HCT116 (cell line): Measurements from ENCODE around the gene SRCAP. TPM values are rescaled to one million over a fixed set of nuclear protein-coding genes. Genes with fewer than 3 reads are reported as not detected.

Experiments used
- ATAC-seq: fragments of 200-7000 bp; cut with Tn5 transposase; 2 replicates; pipeline ENCODE4 v1.9.1; 2020; ENCODE audit warnings: mild to moderate bottlenecking, moderate library complexity
- BruUV-seq: library from RNA; stranded (reverse); fragments of 400-500 nt; replicated peaks from 2 replicates; lab custom pipeline; 2021; lab: Mats Ljungman, UMichigan
- CTCF ChIA-PET: fragments of 300-600 bp; sonication (Branson Sonifier 250); formaldehyde crosslinking; loops from one replicate; lab custom pipeline; 2021; ENCODE audit warnings: antibody characterized with exemption; lab: Charles Lee
- POLR2A ChIA-PET: fragments of 300-600, 350-600 bp; sonication (Branson Sonifier 250); formaldehyde crosslinking; loops from one replicate; lab custom pipeline; 2021; ENCODE audit warnings: antibody characterized with exemption; lab: Charles Lee
- RAD21 ChIA-PET, 2 experiments: fragments of 300-600 bp; sonication (Branson Sonifier 250); formaldehyde crosslinking; loops; one replicate each; lab custom pipeline; 2023; ENCODE audit warnings: low total read pairs in 2 of 2; ENCODE audit not compliant: uncharacterized antibody in 2 of 2, unreplicated experiment in 2 of 2, low non-redundant PET in 1 of 2; lab: Charles Lee
- DNase-seq: peaks from one replicate; pipeline ENCODE4 v3.0.0-alpha.2; 2010; ENCODE audit warnings: low read depth, low spot score
- H2AFZ ChIP-seq: fragments of 200-600 bp; shearing (Covaris generic), sonication (generic); 2 replicates; pipeline ENCODE4 v1.6.1; 2017; ENCODE audit warnings: low read depth, mixed run types, mixed read lengths, antibody characterized with exemption, low read length; ENCODE audit not compliant: poor library complexity, severe bottlenecking
- H3K27ac ChIP-seq: 2 replicates; pipeline ENCODE4 v1.5.1; 2012; ENCODE audit warnings: low read depth, low read length
- H3K27me3 ChIP-seq: fragments of 200-600 bp; sonication (generic); 2 replicates; pipeline ENCODE4 v1.6.1; 2016; ENCODE audit warnings: mixed run types, low read length, mixed read lengths; ENCODE audit not compliant: insufficient read depth
- H3K36me3 ChIP-seq, 2 experiments: fragments of 200-500 bp in 1 of 2; fragments of 200-600 bp in 1 of 2; sonication (Bioruptor generic) in 1 of 2; sonication (generic) in 1 of 2; 2 replicates each; pipeline versions ENCODE4 v1.5.1 to v1.6.1; 2014 to 2016; ENCODE audit warnings: low read length in 2 of 2, inconsistent platforms in 1 of 2, mixed read lengths in 1 of 2, mixed run types in 1 of 2; ENCODE audit not compliant: insufficient read depth in 2 of 2, control insufficient read depth in 1 of 2
- H3K4me1 ChIP-seq, 2 experiments: fragments of 200-600 bp in 1 of 2; sonication (generic) in 1 of 2; 2 replicates each; pipeline versions ENCODE4 v1.5.1 to v1.6.1; 2012 to 2017; ENCODE audit warnings: low read length in 2 of 2, inconsistent platforms in 1 of 2, mild to moderate bottlenecking in 1 of 2, mixed read lengths in 1 of 2, mixed run types in 1 of 2, moderate library complexity in 1 of 2; ENCODE audit not compliant: insufficient read depth in 2 of 2, control insufficient read depth in 1 of 2
- H3K4me2 ChIP-seq: fragments of 200-600 bp; sonication (generic); 2 replicates; pipeline ENCODE4 v1.6.1; 2017; ENCODE audit warnings: mixed run types, low read length, mixed read lengths
- H3K4me3 ChIP-seq, 2 experiments: fragments of 200-600 bp in 1 of 2; sonication (generic) in 1 of 2; replicated peaks in 1 of 2; 2 replicates each; pipeline ENCODE4 v1.5.1; 2011 to 2016; ENCODE audit warnings: low read length in 2 of 2, control low read depth in 1 of 2, low read depth in 1 of 2, mild to moderate bottlenecking in 1 of 2, mixed read lengths in 1 of 2, mixed run types in 1 of 2
- H3K79me2 ChIP-seq: fragments of 200-600 bp; sonication (generic); 2 replicates; pipeline ENCODE4 v1.6.1; 2017; ENCODE audit warnings: mild to moderate bottlenecking, mixed run types, low read length, moderate library complexity, mixed read lengths; ENCODE audit not compliant: insufficient read depth
- H3K9ac ChIP-seq: fragments of 200-600 bp; sonication (generic); 2 replicates; pipeline ENCODE4 v1.6.1; 2016; ENCODE audit warnings: low read length, mixed read lengths
- H3K9me2 ChIP-seq: fragments of 200-600 bp; sonication (generic), shearing (Covaris generic); 2 replicates; pipeline ENCODE4 v1.6.1; 2017; ENCODE audit warnings: mixed run types, mild to moderate bottlenecking, moderate library complexity; ENCODE audit not compliant: insufficient read depth
- H3K9me3 ChIP-seq, 2 experiments: fragments of 200-500 bp in 1 of 2; fragments of 200-600 bp in 1 of 2; sonication (Bioruptor generic) in 1 of 2; sonication (generic) in 1 of 2; 2 replicates each; pipeline ENCODE4 v1.6.1; 2014 to 2017; ENCODE audit warnings: low read length in 2 of 2, mixed read lengths in 2 of 2, inconsistent platforms in 1 of 2, low read depth in 1 of 2, mild to moderate bottlenecking in 1 of 2, mixed run types in 1 of 2, moderate library complexity in 1 of 2; ENCODE audit not compliant: control insufficient read depth in 1 of 2, insufficient read depth in 1 of 2
- H4K20me1 ChIP-seq: fragments of 200-600 bp; sonication (generic), shearing (Covaris generic); 2 replicates; pipeline ENCODE4 v1.6.1; 2017; ENCODE audit warnings: mixed run types, mild to moderate bottlenecking, moderate library complexity; ENCODE audit not compliant: insufficient read depth
- CBX3 ChIP-seq: IDR thresholded peaks from 2 replicates; pipeline ENCODE4 v1.6.1; 2012; ENCODE audit warnings: low read depth
- ELF1 ChIP-seq: IDR thresholded peaks from 2 replicates; pipeline ENCODE4 v1.6.1; 2012; ENCODE audit warnings: low read depth, borderline replicate concordance
- EZH2 ChIP-seq: fragments of 200-600 bp; sonication (generic); IDR thresholded peaks from 2 replicates; pipeline ENCODE4 v1.6.1; 2017; ENCODE audit warnings: antibody characterized with exemption, mixed run types
- FOSL1 ChIP-seq: IDR thresholded peaks from 2 replicates; pipeline ENCODE4 v1.6.1; 2012; ENCODE audit warnings: low read depth
- JUND ChIP-seq: IDR thresholded peaks from 2 replicates; pipeline ENCODE4 v1.6.1; 2012
- SIN3A ChIP-seq: IDR thresholded peaks from 2 replicates; pipeline ENCODE4 v1.6.1; 2012; ENCODE audit warnings: low read depth
- SP1 ChIP-seq: IDR thresholded peaks from 2 replicates; pipeline ENCODE4 v1.6.1; 2012; ENCODE audit warnings: low read depth
- SRF ChIP-seq: IDR thresholded peaks from 2 replicates; pipeline ENCODE4 v1.6.1; 2012; ENCODE audit warnings: low read depth
- TCF7L2 ChIP-seq: IDR thresholded peaks from 2 replicates; pipeline ENCODE4 v1.7.0; 2011; ENCODE audit warnings: borderline replicate concordance, inconsistent platforms; ENCODE audit not compliant: insufficient read depth, insufficient read length; ENCODE audit errors: extremely low read depth
- ZBTB33 ChIP-seq: IDR thresholded peaks from 2 replicates; pipeline ENCODE4 v1.6.1; 2011; ENCODE audit warnings: mild to moderate bottlenecking, low read length, moderate library complexity; ENCODE audit not compliant: insufficient replicate concordance; ENCODE audit errors: extremely low read depth
- ZFX ChIP-seq: fragments of 450-650 bp; IDR thresholded peaks from 2 replicates; pipeline ENCODE4 v1.6.1; 2017
- ZNF274 ChIP-seq: fragments of 200-500 bp; sonication (Bioruptor generic); IDR thresholded peaks from 2 replicates; pipeline ENCODE4 v1.6.1; 2014; ENCODE audit warnings: mild to moderate bottlenecking, low read depth, low read length, inconsistent platforms
- intact Hi-C: fragments of 100-400 bp; cut with micrococcal nuclease; formaldehyde crosslinking; loops from 2 replicates; pipeline ENCODE4 v1.10.0; 2022
- total RNA-seq: library from RNA; stranded (reverse); gene quantifications from one replicate; pipeline ENCODE4 v1.2.1, GENCODE V29; 2021; ENCODE audit not compliant: unreplicated experiment
- TF ChIP-seq, protein P1 (sequence below): IDR thresholded peaks from 2 replicates; pipeline ENCODE4 v1.6.1; 2012; ENCODE audit warnings: low read depth

SRCAP gene
- total RNA-seq, 1 experiment from 2014 or later: 59.6 TPM

GRCh38 chr16:30748634-30749445 lies 49.9 kb downstream of the SRCAP start:
- H3K4me1 ChIP-seq: peaks cover 8 to 15% of the 10 kb centered on the region in 2 experiments; a peak in 3 of 4 replicates
- POLR2A ChIA-PET: interaction anchor here (0.6 to 1.5 kb wide), 4 partner anchors 9 to 1886 kb away, joined by 4 to 7 read pairs (median 6); no protein-coding TSS in a partner anchor
- peaks cover 13 to 27% of the 10 kb centered on the region in 2 experiments; a peak in 3 of 4 replicates for H3K36me3 ChIP-seq
- intact Hi-C loops: no loop called here
- H2AFZ ChIP-seq: no peak overlapping the region
- no peak for DNase-seq
- RAD21 ChIA-PET: no interaction called here
- H4K20me1 ChIP-seq: no peaks in the 10 kb centered on the region
- BruUV-seq: no TSS peak
- peak overlapping the region; percentile 88 for H3K4me2 ChIP-seq
- TF ChIP-seq ZFX (peak; percentile 41; the same call in 1 of the 2 replicates), ELF1 (no peak)
- H3K27me3 ChIP-seq: no peaks in the 10 kb centered on the region
- H3K9ac ChIP-seq: peak overlapping the region; percentile 83
- CTCF ChIA-PET: interaction anchor here (0.6 to 1.4 kb wide), 4 partner anchors 30 to 680 kb away, joined by 3 to 5 read pairs (median 4); no protein-coding TSS in a partner anchor
- H3K9me3 ChIP-seq: no peaks in the 10 kb centered on the region
- H3K27ac ChIP-seq: peak overlapping the region; percentile 31; the same call in 1 of the 2 replicates
- peak; percentile 69 for ATAC-seq
- peaks cover 19% of the 10 kb centered on the region for H3K79me2 ChIP-seq
- peak overlapping the region; percentile 69 to 75 for H3K4me3 ChIP-seq
- H3K9me2 ChIP-seq: no peaks in the 10 kb centered on the region

DNA sequence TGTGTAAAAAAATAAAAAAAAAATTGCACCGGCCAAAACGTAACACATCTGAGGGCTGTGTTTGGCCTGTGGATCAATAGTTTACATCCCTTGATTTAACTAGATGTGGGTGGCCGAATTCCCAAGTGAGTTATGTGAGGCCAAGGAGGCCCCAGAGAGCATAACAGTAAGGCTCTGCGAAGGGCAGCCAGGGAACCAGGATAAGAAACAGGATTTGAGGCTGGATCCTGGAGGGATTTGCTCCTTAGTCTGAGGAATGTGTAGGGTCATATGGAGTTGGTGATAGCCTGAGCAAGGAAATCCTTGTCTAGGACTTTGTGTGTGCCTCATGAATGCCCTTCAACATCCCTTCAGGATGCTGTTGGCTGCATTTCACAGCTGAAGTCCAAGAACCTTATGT lies 51.2 kb downstream of the SRCAP start:
- H4K20me1 ChIP-seq: no peaks in the 10 kb centered on the region
- H3K9me3 ChIP-seq: no peaks in the 10 kb centered on the region
- ChIA-PET CTCF (no interaction called here), RAD21 (no interaction called here), POLR2A (no interaction called here)
- H3K4me1 ChIP-seq: peaks cover 8 to 15% of the 10 kb centered on the region in 2 experiments; a peak in 3 of 4 replicates
- H3K4me2 ChIP-seq: no peak overlapping the region
- H3K9ac ChIP-seq: no peak overlapping the region
- H3K36me3 ChIP-seq: peaks cover 10 to 20% of the 10 kb centered on the region in 2 experiments; a peak in 3 of 4 replicates
- BruUV-seq: no TSS peak
- TF ChIP-seq SIN3A (no peak), ZFX (no peak), EZH2 (no peak), TCF7L2 (no peak), FOSL1 (no peak), ZNF274 (no peak), CBX3 (no peak), ZBTB33 (no peak), JUND (no peak), SP1 (no peak), SRF (no peak)
- TF ChIP-seq, protein P1, sequence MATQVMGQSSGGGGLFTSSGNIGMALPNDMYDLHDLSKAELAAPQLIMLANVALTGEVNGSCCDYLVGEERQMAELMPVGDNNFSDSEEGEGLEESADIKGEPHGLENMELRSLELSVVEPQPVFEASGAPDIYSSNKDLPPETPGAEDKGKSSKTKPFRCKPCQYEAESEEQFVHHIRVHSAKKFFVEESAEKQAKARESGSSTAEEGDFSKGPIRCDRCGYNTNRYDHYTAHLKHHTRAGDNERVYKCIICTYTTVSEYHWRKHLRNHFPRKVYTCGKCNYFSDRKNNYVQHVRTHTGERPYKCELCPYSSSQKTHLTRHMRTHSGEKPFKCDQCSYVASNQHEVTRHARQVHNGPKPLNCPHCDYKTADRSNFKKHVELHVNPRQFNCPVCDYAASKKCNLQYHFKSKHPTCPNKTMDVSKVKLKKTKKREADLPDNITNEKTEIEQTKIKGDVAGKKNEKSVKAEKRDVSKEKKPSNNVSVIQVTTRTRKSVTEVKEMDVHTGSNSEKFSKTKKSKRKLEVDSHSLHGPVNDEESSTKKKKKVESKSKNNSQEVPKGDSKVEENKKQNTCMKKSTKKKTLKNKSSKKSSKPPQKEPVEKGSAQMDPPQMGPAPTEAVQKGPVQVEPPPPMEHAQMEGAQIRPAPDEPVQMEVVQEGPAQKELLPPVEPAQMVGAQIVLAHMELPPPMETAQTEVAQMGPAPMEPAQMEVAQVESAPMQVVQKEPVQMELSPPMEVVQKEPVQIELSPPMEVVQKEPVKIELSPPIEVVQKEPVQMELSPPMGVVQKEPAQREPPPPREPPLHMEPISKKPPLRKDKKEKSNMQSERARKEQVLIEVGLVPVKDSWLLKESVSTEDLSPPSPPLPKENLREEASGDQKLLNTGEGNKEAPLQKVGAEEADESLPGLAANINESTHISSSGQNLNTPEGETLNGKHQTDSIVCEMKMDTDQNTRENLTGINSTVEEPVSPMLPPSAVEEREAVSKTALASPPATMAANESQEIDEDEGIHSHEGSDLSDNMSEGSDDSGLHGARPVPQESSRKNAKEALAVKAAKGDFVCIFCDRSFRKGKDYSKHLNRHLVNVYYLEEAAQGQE: no peak
- H3K27me3 ChIP-seq: no peaks in the 10 kb centered on the region
- H3K79me2 ChIP-seq: peaks cover 19% of the 10 kb centered on the region
- no peak overlapping the region for H3K27ac ChIP-seq
- no peak overlapping the region for H3K4me3 ChIP-seq
- no peak for DNase-seq
- ATAC-seq: no peak
- H3K9me2 ChIP-seq: no peaks in the 10 kb centered on the region
- intact Hi-C loops: no loop called here
- H2AFZ ChIP-seq: no peak overlapping the region
